ENCODE data around the gene HLCS. TPM values are rescaled to one million over a fixed set of nuclear protein-coding genes. Genes with fewer than 3 reads are reported as not detected.
"Not testable (repeated sequence)": the region's sequence is repeated elsewhere in the genome, so short reads cannot be mapped to it uniquely, and the experiment has no call there.

HLCS gene
- total RNA-seq, 2 experiments from 2014 or later, result 15.5 to 16.8 TPM

DNA sequence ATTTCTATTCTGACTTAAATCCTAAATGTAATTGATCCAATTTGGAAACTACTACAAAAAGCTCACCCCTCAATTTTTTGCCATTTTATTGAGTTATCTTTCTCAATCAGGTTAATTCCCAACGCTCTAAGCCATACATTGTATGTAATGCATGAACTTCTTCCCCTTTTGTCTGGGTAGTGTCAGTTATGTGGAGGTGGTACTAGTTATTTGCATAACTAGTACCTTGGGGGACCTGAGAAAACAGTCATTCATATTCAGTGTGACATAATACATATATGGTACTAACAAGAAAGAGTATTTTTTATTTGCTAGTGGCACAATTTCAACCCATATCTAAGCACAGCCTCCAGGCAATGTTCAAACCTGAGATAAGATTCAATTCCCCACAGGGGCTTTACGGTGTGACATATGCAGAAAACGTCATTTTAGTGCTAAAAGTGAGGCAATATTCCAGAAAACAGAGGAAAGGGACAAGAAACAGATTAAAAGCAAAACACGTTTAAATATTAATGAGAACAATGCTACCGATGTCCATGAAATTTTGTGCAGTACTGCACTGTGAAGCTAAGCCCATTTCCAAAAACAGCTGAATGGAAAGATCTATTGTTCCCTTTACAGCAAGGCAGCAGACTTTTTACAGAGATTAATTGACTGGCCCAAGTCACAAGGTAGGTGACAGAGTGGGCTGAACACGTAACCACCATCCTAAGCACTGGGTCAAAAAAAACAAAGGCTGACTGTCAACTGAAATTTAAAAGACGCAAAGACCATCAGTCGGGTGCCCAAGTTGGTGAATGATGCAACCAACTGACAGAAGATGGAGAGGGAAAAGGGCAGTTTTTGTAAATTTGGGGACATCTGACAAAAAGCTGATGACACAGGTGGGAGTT is 1.4 kb downstream of the HLCS start:
- Mint-ChIP-seq H3K9me3 (ENCODE audit: insufficient read depth) (no peaks in the 10 kb centered on the region), H3K27ac (peak overlapping the region; percentile 90), H3K27me3 (ENCODE audit: low read depth) (no peaks in the 10 kb centered on the region)

DNA sequence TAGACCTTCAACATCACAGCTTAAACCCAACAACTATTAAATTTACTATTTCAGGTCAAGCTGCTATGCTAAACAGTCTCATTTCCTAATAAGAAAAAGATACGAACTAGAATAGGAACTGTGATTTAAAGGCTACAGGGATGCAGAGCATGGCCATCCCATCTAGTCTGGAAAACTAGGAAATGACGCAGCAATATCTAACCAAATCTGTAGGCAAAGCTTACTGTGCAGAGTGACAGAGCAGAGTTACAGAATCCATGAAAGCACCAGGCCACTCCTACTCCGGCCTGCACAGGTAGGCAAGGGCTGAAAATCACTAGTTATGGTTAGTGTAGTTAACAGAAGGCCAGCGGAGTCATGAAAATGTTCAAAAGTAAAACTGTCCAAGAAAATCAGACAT is 2.1 kb downstream of the HLCS start:
- Mint-ChIP-seq H3K9me3 (ENCODE audit: insufficient read depth) (no peaks in the 10 kb centered on the region), H3K36me3 (ENCODE audit: low read depth) (peaks cover 15% of the 10 kb centered on the region), H3K4me1 (ENCODE audit: low read depth) (peaks cover 24% of the 10 kb centered on the region), H3K27ac (no peak overlapping the region), H3K27me3 (ENCODE audit: low read depth) (no peaks in the 10 kb centered on the region), H3K4me3 (no peak overlapping the region)
- ChIA-PET CTCF (interaction anchor here (2.9 to 3.9 kb wide), 2 partner anchors 12 to 25 kb away, joined by 17 to 24 read pairs; no protein-coding TSS in a partner anchor), POLR2A (no interaction called here)
- DNase-seq, result no peak
- no peak for ATAC-seq

More for the DNA sequence above, 1.4 kb downstream of the HLCS start:
- peak overlapping the region; percentile 88 for H3K4me3 Mint-ChIP-seq
- ATAC-seq, result no peak
- ChIA-PET CTCF (interaction anchor here (0.6 to 3.9 kb wide), 5 partner anchors 11 to 111 kb away, joined by 3 to 24 read pairs (median 8); no protein-coding TSS in a partner anchor), POLR2A (interaction anchor here (0.7 to 1.7 kb wide), 4 partner anchors 17 to 256 kb away, joined by 4 to 6 read pairs (median 4); no protein-coding TSS in a partner anchor)
- DNase-seq, result no peak
- peaks cover 21% of the 10 kb centered on the region for H3K4me1 Mint-ChIP-seq (ENCODE audit: low read depth)
- peaks cover 12% of the 10 kb centered on the region for H3K36me3 Mint-ChIP-seq (ENCODE audit: low read depth)

DNA sequence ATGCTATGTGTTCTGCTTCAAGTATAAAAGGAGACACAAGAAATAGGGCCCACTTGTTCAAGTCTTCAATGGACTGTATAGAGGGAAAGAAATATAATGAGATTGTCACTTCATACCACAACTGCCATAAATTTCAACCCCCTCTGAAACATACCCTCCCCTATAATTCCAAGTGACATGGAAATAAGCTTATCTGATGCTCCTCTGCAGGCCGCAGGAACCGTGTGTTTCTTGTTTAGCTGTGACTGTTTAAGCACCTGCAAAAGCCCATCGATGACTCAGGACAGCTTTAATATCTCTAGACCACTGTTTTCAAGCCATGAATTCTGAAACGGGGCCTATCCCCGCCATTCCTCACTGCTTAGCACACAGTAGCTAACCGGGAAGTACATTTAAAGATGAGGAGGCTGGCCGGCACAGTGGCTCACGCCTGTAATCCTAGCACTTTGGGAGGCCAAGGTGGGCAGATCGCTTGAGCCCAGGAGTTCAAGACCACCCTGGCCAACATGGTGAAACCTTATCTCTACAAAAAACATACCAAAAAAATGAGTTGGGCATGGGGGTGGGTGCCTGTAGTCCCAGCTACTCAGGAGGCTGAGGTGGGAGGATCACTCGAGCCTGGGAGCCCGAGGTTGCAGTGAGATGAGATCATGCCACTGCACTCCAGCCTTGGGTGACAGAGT is 4.2 kb downstream of the HLCS start:
- Mint-ChIP-seq H3K9me3 (ENCODE audit: insufficient read depth) (no peaks in the 10 kb centered on the region), H3K4me3 (no peak overlapping the region), H3K36me3 (ENCODE audit: low read depth) (peaks cover 16% of the 10 kb centered on the region), H3K27me3 (ENCODE audit: low read depth) (no peaks in the 10 kb centered on the region), H3K4me1 (ENCODE audit: low read depth) (peaks cover 21% of the 10 kb centered on the region), H3K27ac (no peak overlapping the region)
- no peak for DNase-seq
- ATAC-seq, result no peak
- ChIA-PET POLR2A (no interaction called here), CTCF (no interaction called here)

DNA sequence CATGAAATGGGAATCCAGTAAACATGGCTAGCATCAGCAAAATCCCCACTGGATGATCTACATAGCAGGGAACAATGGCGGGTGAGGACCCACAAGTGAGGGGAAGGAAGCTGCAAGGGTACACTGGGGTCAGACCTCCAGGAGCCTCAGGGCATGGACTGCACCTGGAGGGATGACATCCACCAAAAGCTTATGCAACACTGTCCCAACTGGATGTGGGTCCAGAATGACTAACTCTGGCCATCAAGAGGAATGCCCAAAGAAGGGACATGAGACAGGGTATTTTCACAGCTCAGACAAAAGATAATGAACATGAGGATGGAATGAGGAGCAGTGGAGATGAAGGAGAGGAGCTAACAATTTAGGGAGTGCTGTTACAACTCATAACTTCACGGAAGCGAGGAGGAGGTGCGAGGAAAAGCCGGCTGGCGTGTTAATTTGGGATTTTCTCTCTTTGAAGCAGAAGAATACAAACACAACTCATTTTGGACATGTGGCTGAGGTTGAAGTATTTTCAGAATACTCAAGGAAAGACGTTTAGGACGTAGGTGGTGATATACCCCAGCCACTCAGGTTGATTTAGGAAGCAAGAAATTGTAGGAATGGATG is 5.7 kb downstream of the HLCS start:
- ATAC-seq, result no peak
- H3K36me3 Mint-ChIP-seq (ENCODE audit: low read depth), result peaks cover 19% of the 10 kb centered on the region

DNA sequence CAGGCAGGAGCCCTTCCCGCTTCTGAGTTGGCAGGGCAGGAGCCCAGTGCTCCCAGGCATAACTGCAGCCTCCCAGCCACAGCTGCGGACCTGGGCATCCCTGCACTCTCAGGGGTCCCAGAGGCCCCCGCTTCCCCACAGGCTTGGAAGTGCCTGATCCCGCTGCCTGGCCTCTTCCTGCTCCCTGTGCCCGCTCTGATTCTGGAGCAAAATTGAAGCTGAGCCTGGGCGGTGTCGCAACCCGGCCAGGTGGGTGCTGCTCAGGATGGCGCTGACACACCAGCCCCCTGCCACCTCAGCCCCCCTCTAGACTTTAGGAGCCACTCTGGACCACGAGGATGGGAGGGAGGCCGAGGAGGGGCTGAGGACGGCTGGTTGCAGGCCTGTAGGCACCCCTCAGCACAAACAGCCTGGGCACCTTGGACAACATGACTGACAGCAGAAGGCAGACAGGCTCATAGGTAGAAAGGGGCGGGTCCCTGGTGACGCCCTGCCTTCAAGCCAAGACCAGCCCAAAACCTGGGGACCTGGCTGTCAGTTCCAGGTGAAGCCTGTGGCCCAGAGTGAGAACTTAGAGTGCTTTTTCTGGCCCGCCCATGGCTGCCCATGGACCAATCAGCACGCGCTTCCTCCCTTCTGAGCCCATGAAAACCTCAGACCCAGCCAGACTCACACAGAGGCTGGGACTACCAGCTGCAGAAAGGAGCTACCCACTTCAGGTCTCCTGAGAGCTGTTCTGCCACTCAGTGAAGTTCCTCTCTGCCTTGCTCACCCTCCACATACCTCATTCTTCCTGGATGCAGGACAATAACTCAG is 7.2 kb downstream of the HLCS start:
- DNase-seq (no peak), ATAC-seq (no peak)
- Mint-ChIP-seq H3K4me1 (ENCODE audit: low read depth) (peaks cover 4% of the 10 kb centered on the region), H3K27ac (no peak overlapping the region), H3K4me3 (no peak overlapping the region), H3K9me3 (ENCODE audit: insufficient read depth) (no peaks in the 10 kb centered on the region), H3K27me3 (ENCODE audit: low read depth) (no peaks in the 10 kb centered on the region), H3K36me3 (ENCODE audit: low read depth) (peaks cover 19% of the 10 kb centered on the region)
- ChIA-PET POLR2A (no interaction called here), CTCF (interaction anchor here (0.8 kb wide), 1 partner anchor 12 kb away, joined by 3 read pairs; no protein-coding TSS in a partner anchor)

More for the DNA sequence above, 5.7 kb downstream of the HLCS start:
- CTCF ChIA-PET, result interaction anchor here (0.6 kb wide), 1 partner anchor 25 kb away, joined by 3 read pairs; no protein-coding TSS in a partner anchor
- Mint-ChIP-seq H3K27ac (no peak overlapping the region), H3K27me3 (ENCODE audit: low read depth) (no peaks in the 10 kb centered on the region), H3K4me3 (no peak overlapping the region), H3K9me3 (ENCODE audit: insufficient read depth) (no peaks in the 10 kb centered on the region), H3K4me1 (ENCODE audit: low read depth) (peaks cover 16% of the 10 kb centered on the region)
- DNase-seq, result no peak
- POLR2A ChIA-PET, result no interaction called here

DNA sequence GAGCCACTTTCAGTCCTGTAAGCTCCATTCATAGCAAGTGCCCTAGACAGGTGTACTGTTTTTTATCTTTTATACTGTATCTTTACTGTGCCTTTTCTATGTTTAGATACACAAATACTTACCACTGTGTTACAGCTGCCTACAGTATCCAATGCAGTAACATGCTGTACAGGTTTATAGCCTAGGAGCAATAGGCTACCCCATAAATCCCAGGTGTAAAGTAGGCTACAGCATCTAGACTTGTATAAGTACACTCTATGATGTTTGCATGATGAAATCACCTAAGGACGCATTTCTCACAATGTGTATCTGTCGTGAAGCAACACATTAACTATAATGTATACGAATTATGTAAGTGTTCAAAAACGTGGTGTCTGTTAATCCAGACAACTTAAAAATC is 10.7 kb downstream of the HLCS start:
- Mint-ChIP-seq H3K4me3 (no peak overlapping the region), H3K9me3 (ENCODE audit: insufficient read depth) (no peaks in the 10 kb centered on the region), H3K4me1 (ENCODE audit: low read depth) (peaks cover 4% of the 10 kb centered on the region), H3K27me3 (ENCODE audit: low read depth) (no peaks in the 10 kb centered on the region), H3K27ac (no peak overlapping the region), H3K36me3 (ENCODE audit: low read depth) (peaks cover 12% of the 10 kb centered on the region)
- no peak for DNase-seq
- POLR2A ChIA-PET, result no interaction called here
- CTCF ChIA-PET, result no interaction called here
- no peak for ATAC-seq

DNA sequence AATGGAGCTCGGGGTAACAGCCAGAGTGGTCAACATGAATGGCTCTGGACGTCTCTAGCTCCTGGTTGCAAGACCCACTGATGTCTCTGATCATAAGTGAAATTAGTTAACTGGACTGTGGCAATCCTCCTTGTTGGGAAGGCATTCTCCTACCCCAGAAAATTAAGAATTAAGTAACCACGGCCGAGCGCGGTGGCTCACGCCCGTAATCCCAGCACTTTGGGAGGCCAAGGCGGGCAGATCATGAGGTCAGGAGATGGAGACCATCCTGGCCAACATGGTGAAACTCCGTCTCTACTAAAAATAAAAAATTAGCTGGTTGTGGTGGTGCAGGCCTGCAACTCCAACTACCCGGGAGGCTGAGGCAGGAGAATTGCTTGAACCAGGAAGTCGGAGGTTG is 14.1 kb downstream of the HLCS start:
- DNase-seq; POLR2A ChIA-PET; H3K4me3 Mint-ChIP-seq; ATAC-seq; H3K9me3 Mint-ChIP-seq (ENCODE audit: insufficient read depth); H3K4me1 Mint-ChIP-seq (ENCODE audit: low read depth); H3K27me3 Mint-ChIP-seq (ENCODE audit: low read depth); H3K27ac Mint-ChIP-seq; H3K36me3 Mint-ChIP-seq (ENCODE audit: low read depth): not testable (repeated sequence)
- CTCF ChIA-PET, result interaction anchor here (1.3 to 1.7 kb wide), 2 partner anchors 14 to 23 kb away, joined by 3 to 7 read pairs; no protein-coding TSS in a partner anchor

DNA sequence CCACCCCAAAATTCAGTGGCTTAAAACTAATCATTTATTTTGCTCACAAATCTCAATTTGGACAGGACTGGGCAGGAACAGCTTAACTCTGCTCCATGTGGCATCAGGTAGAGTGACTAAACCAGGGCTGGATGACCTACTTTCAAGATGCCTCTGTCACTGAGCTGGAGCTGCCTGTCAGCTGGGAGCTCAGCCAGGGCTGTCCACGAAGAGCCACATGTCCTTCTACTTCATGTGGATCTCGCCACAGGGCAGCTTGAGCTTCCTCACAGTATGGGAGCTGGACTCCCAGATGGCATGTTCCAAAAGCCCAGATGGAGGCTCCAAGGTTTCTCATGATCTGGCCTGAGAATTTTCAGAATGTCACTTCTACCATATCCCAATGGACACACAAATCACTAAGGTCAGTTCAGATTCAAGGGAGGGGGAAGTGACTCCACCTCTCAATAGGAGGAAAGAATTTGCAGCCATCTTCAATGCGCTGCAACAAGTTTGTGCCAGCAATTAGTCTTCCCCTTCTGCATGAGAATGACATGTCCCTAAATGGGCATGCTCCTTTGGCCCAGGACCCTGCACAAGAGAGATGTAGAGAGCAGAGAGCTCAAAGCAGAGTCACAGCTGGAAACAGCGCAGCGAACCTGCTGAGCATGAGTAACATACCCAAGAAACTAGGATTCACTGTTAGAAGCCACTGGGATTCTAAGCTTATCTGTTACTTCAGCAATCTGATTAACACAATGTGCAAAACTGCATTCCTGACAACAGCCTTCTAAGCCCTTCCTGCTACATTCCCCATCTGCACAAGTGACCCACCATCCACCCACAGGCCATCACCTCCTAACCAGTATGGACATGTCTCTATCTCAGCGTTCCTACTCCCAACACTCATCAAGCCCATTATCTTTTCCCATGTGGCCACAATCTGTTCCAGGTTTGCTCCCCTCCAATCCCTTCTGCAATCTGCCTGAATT is 17.0 kb downstream of the HLCS start:
- Mint-ChIP-seq H3K27me3 (ENCODE audit: low read depth) (no peaks in the 10 kb centered on the region), H3K36me3 (ENCODE audit: low read depth) (peaks cover 11% of the 10 kb centered on the region), H3K27ac (no peak overlapping the region), H3K4me1 (ENCODE audit: low read depth) (no peaks in the 10 kb centered on the region), H3K4me3 (no peak overlapping the region), H3K9me3 (ENCODE audit: insufficient read depth) (no peaks in the 10 kb centered on the region)
- ATAC-seq (no peak), DNase-seq (no peak)
- POLR2A ChIA-PET, result no interaction called here
- CTCF ChIA-PET, result no interaction called here

DNA sequence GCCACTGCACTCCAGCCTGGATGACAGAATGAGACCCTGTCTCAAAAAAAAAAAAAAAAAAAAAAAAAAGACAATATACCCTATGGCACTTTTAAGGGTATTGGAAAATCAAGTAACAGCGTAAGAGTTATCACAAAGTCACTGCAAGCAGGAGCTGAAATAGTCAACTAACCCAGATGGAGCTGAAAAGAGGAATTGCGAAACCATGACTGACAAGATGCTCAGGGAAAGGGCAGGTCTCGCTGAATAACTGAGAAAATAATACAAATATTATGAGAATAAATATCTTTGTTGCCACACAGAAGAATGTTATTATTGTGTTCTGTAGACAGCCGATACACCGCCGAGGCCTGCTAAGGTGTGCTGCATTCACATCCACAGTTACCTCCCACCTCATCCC is 17.8 kb downstream of the HLCS start:
- POLR2A ChIA-PET, result no interaction called here
- DNase-seq (no peak), ATAC-seq (no peak)
- CTCF ChIA-PET, result interaction anchor here (1.3 kb wide), 1 partner anchor 11 kb away, joined by 3 read pairs; no protein-coding TSS in a partner anchor
- no peak overlapping the region for H3K4me3 Mint-ChIP-seq
- peaks cover 11% of the 10 kb centered on the region for H3K36me3 Mint-ChIP-seq (ENCODE audit: low read depth)
- H3K4me1 Mint-ChIP-seq (ENCODE audit: low read depth), result no peaks in the 10 kb centered on the region
- H3K27ac Mint-ChIP-seq, result no peak overlapping the region
- H3K9me3 Mint-ChIP-seq (ENCODE audit: insufficient read depth), result no peaks in the 10 kb centered on the region
- H3K27me3 Mint-ChIP-seq (ENCODE audit: low read depth), result no peaks in the 10 kb centered on the region

DNA sequence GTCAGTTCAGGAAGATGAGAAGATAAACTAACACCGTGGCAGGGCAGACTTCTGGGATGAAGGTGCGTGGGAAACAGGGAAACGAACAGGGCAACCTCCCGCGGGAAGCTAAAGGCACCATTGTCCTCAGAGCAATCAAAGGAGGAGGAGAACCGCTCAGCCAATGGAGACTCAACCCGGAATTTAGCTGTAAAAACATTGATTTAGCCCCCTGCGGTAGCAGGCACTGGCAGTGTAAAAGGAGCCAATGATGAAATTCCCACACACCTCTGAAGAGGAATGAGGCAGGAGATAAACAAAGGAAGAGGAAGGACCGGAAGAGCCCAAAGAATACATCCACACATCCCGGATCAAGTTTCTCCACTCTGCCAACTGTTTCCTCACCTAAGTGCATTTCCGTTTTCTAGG is 19.5 kb downstream of the HLCS start:
- no peak overlapping the region for H3K4me3 Mint-ChIP-seq
- no peaks in the 10 kb centered on the region for H3K27me3 Mint-ChIP-seq (ENCODE audit: low read depth)
- ChIA-PET POLR2A (no interaction called here), CTCF (no interaction called here)
- H3K27ac Mint-ChIP-seq, result no peak overlapping the region
- peaks cover 11% of the 10 kb centered on the region for H3K36me3 Mint-ChIP-seq (ENCODE audit: low read depth)
- H3K4me1 Mint-ChIP-seq (ENCODE audit: low read depth), result no peaks in the 10 kb centered on the region
- no peak for ATAC-seq
- DNase-seq, result no peak
- no peaks in the 10 kb centered on the region for H3K9me3 Mint-ChIP-seq (ENCODE audit: insufficient read depth)

Measured in activated CD8-positive, alpha-beta T cell treated with anti-CD3 and anti-CD28 coated beads, Interleukin-2, amount 10 ng/mL, durations not matched to agents 7 days and 5 days (primary cell).